GM12892 (cell line): ENCODE measurements around the gene KCNC4.

Experiments
- DNase-seq: peaks from one replicate; pipeline ENCODE4 v3.0.0; 2011; ENCODE audit not compliant: insufficient read length
- FAIRE-seq: peaks from 2 replicates; lab custom pipeline; 2011; peaks lifted over from hg19 to GRCh38; lab: Jason Lieb, UNC
- POLR2A ChIP-seq: IDR thresholded peaks from 2 replicates; pipeline ENCODE4 v1.6.1; 2011; ENCODE audit warnings: low read depth, low read length, control low read depth
- POLR2AphosphoS5 ChIP-seq: IDR thresholded peaks from 2 replicates; pipeline ENCODE4 v1.6.1; 2011; ENCODE audit warnings: low read depth, low read length, control low read depth
- TAF1 ChIP-seq: IDR thresholded peaks from 2 replicates; pipeline ENCODE4 v1.6.1; 2011; ENCODE audit warnings: low read depth, mild to moderate bottlenecking, control low read depth, low read length, borderline replicate concordance

Gene KCNC4

DNA sequence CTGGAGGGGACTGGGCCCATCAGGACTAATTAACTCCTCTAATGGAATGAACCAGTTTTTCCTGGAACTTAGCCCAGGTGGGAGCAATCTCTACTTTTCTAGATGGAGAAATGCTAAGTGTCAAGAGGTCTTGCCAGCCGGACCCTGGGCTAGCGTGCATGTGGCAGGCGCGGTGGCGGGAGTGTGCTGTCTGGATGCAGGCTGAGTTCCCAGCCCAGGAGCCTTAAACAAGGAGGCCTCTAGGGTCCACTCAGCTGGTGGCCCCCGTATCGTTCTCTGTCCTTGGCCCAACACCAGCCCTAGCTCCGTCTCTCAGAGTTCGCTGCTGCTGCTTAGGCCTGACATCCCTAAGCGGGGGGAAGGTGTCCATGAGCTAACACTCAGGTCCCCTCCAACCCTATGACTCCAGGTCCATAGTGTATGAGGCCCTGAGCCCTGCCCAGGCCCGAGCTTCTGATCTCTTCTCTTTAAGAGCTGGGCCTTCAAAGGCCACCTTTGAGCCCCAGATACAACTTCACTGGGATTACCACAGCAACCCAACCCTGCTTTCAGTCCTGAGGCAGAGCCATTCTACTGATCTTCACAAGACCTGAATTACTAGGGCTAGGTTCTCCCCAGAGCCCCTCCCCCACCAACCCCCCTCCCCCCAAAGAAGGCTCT is 3.7 kb upstream of the KCNC4 start:
- FAIRE-seq = no peak

GRCh38 chr1:110207831-110208230 is 2.3 kb upstream of the KCNC4 start:
- TF ChIP-seq TAF1 (no peak), POLR2A (no peak), POLR2AphosphoS5 (no peak)
- peak; percentile 65 for DNase-seq
- FAIRE-seq = peak; percentile 74

More for the DNA sequence above, 3.7 kb upstream of the KCNC4 start:
- DNase-seq = no peak
- TF ChIP-seq TAF1 (no peak), POLR2A (no peak), POLR2AphosphoS5 (no peak)

DNA sequence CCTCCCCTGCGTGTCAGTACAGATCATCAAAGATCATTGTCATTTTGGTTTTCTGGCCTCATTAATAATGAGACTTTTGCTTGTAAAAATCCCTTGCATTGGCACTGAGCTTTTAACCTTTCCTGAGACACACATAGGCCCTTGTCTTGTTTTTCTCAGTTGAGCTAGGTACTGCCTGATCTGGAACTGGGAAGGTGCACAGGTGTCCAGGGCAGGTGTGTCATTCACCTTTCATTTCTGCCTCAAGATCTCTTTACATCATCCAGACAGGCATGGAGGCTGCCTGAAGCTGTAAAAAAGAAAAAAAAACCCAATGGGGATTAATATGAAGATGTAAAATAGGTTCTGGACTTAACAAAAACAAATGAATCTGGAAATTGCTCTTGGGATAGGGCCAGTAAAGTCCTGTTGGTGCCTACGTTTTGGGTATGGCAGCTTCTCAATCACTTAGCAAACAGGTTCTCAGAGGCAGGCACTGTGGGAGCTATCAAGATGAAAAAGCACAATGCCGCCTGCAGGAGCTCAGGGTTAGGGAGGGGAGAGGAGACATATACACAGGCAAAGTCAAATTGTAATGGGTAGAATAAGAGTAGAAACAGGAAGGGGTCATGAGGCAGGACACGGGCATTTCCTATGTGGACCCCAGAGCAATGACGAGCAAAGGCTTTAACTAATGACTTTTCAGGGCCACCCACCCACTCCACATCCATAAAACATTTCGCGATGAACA is 1.0 kb upstream of the KCNC4 start:
- TF ChIP-seq POLR2AphosphoS5 (no peak), POLR2A (no peak), TAF1 (no peak)

DNA sequence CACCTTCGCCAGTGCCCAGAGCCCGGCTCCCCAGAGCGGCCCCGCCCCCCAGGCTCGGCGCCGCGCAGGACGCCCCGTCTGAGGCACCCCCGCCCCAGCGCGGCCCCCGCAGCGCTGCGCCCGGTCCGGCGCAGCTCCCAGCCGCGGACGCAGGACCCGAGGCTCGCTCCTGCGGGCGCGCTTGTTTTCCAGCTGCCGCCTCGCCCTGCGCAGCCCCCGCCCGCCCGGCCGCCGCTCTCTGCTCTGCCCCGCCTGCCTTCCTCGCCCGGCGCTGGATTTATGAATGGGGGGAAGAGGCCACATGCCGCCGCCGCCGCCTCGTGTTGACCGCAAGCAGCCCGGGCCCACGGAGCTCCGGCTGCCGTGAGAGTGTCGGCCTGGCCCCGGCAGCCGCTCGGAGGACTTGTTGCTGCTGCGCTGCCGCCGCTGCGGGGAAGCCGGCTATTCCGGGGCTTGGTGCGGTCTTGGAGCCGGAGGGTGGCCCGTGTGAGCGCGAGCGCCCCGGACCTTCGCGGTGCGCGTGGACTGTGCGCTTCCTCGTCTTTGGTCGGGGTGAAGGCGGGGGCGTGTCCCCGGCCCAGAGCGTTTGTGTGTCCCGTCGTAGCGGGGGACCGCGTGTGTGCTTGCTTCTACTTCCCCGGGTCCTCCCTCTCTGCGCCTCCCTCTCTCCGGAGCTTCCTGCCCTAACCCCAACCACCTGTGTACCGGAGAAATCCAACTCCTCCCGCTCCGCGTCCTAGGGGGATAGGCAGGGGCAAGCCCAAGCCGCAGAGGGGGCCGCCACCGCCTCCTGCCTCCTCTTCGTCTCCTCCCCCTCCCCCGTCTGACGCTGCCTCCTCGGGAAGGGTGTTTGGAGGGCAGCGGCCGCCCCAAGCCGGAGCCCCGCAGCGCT is 736 bp downstream of the KCNC4 start:
- peak; percentile 37 for DNase-seq
- peak; percentile 62 for FAIRE-seq
- TF ChIP-seq POLR2AphosphoS5 = no peak
- TF ChIP-seq POLR2A = no peak
- no peak for TF ChIP-seq TAF1

More for the DNA sequence above, 1.0 kb upstream of the KCNC4 start:
- FAIRE-seq (no peak), DNase-seq (no peak)

DNA sequence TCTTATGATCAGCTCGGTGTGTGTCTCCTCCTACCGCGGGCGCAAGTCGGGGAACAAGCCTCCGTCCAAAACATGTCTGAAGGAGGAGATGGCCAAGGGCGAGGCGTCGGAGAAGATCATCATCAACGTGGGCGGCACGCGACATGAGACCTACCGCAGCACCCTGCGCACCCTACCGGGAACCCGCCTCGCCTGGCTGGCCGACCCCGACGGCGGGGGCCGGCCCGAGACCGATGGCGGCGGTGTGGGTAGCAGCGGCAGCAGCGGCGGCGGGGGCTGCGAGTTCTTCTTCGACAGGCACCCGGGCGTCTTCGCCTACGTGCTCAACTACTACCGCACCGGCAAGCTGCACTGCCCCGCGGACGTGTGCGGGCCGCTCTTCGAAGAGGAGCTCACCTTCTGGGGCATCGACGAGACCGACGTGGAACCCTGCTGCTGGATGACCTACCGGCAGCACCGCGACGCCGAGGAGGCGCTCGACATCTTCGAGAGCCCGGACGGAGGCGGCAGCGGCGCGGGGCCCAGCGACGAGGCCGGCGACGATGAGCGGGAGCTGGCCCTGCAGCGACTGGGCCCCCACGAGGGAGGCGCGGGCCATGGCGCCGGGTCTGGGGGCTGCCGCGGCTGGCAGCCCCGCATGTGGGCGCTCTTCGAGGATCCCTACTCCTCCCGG is 1.5 kb downstream of the KCNC4 start:
- TF ChIP-seq POLR2A (no peak), TAF1 (no peak), POLR2AphosphoS5 (no peak)
- no peak for FAIRE-seq
- DNase-seq = no peak

DNA sequence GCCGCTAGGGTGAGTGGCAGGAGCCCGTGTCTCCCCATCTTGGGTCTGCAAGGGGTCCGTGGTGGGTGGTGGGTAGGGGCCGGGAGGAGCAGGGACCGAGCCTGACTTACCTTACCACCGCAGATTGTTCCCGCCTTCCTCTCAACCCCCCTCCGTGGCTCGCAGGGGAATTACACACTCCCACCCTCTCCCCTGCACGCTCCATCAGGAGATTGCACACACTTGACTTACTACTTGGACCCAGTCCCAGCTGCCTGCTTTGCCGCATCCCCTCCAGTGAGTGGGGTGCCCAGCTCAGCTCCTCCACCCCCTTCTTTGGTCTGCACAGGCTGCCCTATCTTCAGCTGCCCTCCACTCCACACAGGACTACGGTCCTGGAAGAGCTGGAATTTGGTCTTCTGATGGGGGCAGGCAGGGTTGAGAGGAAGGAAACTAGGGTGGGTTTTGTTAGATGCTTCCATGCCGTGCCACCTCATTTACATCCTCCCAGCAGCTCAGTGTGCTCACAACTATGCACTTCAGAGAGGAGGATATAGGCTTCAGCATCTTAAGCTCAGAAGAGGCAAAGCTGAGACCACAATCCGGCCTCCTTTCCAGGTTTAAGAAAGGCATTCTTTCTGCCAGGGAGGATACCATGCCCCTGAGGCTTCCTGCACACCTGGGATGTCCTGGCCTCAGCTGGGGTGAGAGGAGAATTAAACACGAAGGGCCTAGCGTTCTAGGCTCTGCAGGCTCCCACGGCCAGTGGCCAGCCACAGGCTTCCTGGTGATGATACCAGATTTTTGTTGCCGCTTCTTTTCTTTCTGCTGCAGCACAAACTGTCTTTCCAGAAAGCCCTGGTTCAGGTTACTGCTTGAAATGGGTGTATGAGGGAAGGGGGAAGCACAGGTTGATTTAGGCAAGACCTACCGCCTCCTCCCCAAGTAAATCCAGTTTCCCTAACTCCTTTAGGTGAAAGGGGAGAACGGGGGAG is 2.3 kb downstream of the KCNC4 start:
- DNase-seq = no peak
- no peak for FAIRE-seq
- no peak for TF ChIP-seq POLR2A
- no peak for TF ChIP-seq TAF1

DNA sequence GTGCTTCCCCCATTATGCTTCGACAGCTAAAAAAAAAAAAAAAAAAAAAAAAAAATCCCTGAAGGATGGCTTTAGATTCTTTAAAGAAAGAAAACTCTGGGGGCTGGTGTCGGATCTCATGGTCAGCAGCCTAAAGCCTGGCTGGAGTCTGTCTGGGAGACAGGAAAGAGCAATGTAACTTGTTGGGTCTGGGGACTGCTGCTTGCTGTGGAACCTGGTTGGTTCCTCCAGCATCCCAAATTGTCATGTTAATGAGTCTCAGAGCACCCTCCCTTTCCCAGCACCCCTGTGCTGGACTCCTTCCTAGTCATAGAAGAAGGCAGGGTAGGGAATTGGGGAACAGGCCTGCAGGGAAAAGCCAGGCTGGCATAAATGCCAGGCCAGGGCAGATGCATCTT is 3.0 kb downstream of the KCNC4 start:
- TF ChIP-seq TAF1 (no peak), POLR2A (no peak), POLR2AphosphoS5 (no peak)
- DNase-seq (no peak), FAIRE-seq (no peak)

- FAIRE-seq (no peak), DNase-seq (no peak)
- no peak for TF ChIP-seq TAF1
- TF ChIP-seq POLR2A = no peak
- TF ChIP-seq POLR2AphosphoS5 = no peak
Measured at GRCh38 chr1:110214454-110215404, 4.6 kb downstream of the KCNC4 start.

- no peak for FAIRE-seq
- no peak for DNase-seq
- TF ChIP-seq TAF1 (no peak), POLR2A (no peak), POLR2AphosphoS5 (no peak)
Measured at GRCh38 chr1:110215621-110216515, 5.8 kb downstream of the KCNC4 start.
